ENCODE measurements around the gene DPEP2.

DPEP2 gene

GRCh38 chr16:67971111-67971510 is 28.2 kb downstream of the DPEP2 start:
- TF ChIP-seq, protein P1, sequence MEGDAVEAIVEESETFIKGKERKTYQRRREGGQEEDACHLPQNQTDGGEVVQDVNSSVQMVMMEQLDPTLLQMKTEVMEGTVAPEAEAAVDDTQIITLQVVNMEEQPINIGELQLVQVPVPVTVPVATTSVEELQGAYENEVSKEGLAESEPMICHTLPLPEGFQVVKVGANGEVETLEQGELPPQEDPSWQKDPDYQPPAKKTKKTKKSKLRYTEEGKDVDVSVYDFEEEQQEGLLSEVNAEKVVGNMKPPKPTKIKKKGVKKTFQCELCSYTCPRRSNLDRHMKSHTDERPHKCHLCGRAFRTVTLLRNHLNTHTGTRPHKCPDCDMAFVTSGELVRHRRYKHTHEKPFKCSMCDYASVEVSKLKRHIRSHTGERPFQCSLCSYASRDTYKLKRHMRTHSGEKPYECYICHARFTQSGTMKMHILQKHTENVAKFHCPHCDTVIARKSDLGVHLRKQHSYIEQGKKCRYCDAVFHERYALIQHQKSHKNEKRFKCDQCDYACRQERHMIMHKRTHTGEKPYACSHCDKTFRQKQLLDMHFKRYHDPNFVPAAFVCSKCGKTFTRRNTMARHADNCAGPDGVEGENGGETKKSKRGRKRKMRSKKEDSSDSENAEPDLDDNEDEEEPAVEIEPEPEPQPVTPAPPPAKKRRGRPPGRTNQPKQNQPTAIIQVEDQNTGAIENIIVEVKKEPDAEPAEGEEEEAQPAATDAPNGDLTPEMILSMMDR (IDR thresholded peaks at IDR 0.05; ENCODE audit: low read depth, low read length): no peak
- no peak overlapping the region for H3K4me3 ChIP-seq (ENCODE audit: low read depth, low read length)

GRCh38 chr16:67969254-67970039 is 29.8 kb downstream of the DPEP2 start:
- H3K4me3 ChIP-seq (ENCODE audit: low read depth, low read length): peak overlapping the region; percentile 99
- TF ChIP-seq, protein P1 (IDR thresholded peaks at IDR 0.05; ENCODE audit: low read depth, low read length): no peak

DNA sequence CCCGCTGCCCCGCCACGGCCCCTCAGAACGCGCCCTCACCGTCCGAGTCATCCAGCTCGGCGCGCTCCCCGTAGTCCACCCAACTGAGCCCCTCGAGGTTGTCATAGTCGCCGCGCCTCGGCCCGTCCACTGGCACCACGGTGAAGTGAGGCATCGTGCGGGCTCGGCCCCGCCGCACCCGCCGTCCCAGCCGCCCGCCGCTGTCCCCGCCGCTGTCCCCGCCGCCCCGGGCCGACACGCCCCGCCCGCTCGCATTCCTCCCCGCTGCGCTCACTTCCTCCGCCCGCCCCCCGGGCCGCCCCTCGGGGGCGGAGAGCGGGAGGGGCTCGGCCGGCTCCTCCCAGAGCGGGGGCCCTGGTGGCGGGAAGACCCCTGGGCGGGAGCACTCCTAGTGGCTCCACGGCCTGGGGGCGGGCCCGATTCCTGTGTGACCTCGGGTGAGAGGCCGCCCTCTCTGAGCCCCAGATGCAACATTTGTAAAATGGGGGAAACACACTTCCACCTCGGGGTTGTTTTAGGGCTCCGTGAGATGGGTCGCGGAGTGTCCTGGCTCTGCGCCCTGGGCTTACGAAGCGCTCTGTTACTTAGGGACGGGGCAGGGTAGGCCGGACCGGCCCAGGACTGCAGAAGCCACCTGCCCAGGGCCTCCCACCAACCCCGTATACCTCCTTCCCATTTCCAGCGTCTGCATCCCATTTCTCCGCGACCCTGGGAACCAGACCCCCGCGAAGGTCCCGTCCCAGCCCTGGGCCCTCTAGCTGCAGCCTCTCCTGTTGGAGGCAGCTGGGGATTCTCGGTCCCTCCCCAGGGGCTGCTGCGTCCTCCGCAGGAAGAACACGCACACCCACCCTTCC is 30.7 kb downstream of the DPEP2 start, which contains the start of gene SLC12A4:
Gene SLC12A4, minus strand, starts transcription at position 238 of the 854 bp plus-strand sequence. Its CDS starts 84 bp downstream, at position 154.
- H3K4me3 ChIP-seq (ENCODE audit: low read depth, low read length): peak within 1 kb of the TSS; percentile 99
- TF ChIP-seq, protein P1 (IDR thresholded peaks at IDR 0.05; ENCODE audit: low read depth, low read length): no peak

- H3K4me3 ChIP-seq (ENCODE audit: low read depth, low read length): peak overlapping the region; percentile 99
- TF ChIP-seq, protein P1 (IDR thresholded peaks at IDR 0.05; ENCODE audit: low read depth, low read length): no peak
Measured at GRCh38 chr16:67967958-67968399, 31.3 kb downstream of the DPEP2 start.

DNA sequence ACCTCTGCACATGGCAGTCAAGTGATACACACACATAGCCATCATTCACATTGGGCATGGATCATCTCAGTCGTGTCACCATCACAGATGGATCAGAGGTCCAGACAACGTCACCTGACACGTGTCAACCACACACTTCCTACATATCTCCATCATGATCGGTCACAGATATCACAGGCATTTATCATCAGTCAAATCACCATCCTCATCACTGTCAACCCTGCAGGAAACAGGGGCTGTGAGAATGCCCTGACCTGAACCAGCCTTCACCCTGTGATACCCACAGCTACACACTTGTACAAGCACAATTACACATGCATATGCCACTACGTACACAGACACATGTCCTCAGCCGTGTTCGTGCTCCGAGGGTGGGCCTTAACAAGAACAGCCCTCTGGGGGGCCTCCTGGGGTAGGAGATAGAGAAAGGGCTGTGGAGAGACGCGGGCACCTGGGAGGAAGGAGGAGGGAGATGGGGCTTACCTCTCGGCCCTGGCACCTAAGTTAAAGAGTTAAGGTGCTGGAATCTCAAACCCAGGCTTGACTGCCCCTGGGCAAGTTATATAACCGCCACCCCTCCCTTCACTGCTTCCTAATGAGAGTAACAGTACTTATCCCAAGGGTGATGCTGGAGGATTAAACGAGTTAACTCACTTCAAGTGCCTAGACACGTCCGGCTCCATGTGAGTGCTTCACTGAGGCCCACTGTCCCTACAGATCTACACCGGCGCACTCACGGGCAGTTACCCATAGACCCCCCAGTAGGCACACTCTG is 31.9 kb downstream of the DPEP2 start:
- TF ChIP-seq, protein P1 (IDR thresholded peaks at IDR 0.05; ENCODE audit: low read depth, low read length): no peak
- H3K4me3 ChIP-seq (ENCODE audit: low read depth, low read length): peak overlapping the region; percentile 99

GRCh38 chr16:67966549-67967182 is 32.6 kb downstream of the DPEP2 start:
- peak overlapping the region; percentile 99 for H3K4me3 ChIP-seq (ENCODE audit: low read depth, low read length)
- TF ChIP-seq, protein P1 (IDR thresholded peaks at IDR 0.05; ENCODE audit: low read depth, low read length): no peak
